HepG2 (cell line): Measurements from ENCODE around the gene POLN. TPM values are rescaled to one million over a fixed set of nuclear protein-coding genes. Genes with fewer than 3 reads are reported as not detected.

ENCODE experiments used
- CC2D1A ChIP-seq: sonication (generic); formaldehyde crosslinking; IDR thresholded peaks from 2 replicates; pipeline ENCODE4 v1.8.1; 2023; ENCODE audit warnings: mild to moderate bottlenecking, missing genetic modification reagents
- CCAR2 ChIP-seq: fragments of 200-400 bp; formaldehyde crosslinking; optimal IDR thresholded peaks from 2 replicates; pipeline ENCODE3; 2018; ENCODE audit warnings: low read depth, mild to moderate bottlenecking, low read length, moderate library complexity
- DPF2 ChIP-seq: sonication (generic); formaldehyde crosslinking; IDR thresholded peaks from 2 replicates; pipeline ENCODE4 v1.4.0; 2020; ENCODE audit warnings: mild to moderate bottlenecking, low read depth, missing genetic modification reagents, borderline replicate concordance
- GPBP1L1 ChIP-seq: sonication (generic); formaldehyde crosslinking; IDR thresholded peaks from 2 replicates; pipeline ENCODE4 v1.5.0; 2020; ENCODE audit warnings: mild to moderate bottlenecking, missing genetic modification reagents
- GZF1 ChIP-seq: sonication (generic); formaldehyde crosslinking; IDR thresholded peaks from 2 replicates; pipeline ENCODE4 v1.5.1; 2020; ENCODE audit warnings: mild to moderate bottlenecking, missing genetic modification reagents
- HINFP ChIP-seq: sonication (generic); formaldehyde crosslinking; IDR thresholded peaks from 2 replicates; pipeline ENCODE4 v1.4.0; 2020; ENCODE audit warnings: low read depth, mild to moderate bottlenecking, missing genetic modification reagents
- IKZF5 ChIP-seq: IDR thresholded peaks from 2 replicates; pipeline ENCODE4 v1.6.1; 2018; ENCODE audit warnings: missing genetic modification reagents, mild to moderate bottlenecking, missing compliant biosample characterization
- KMT2A ChIP-seq: sonication (generic); formaldehyde crosslinking; IDR thresholded peaks from 2 replicates; pipeline ENCODE4 v1.4.0; 2020; ENCODE audit warnings: missing genetic modification reagents
- MIER3 ChIP-seq: IDR thresholded peaks from 2 replicates; pipeline ENCODE4 v1.6.1; 2016; ENCODE audit warnings: missing compliant biosample characterization, borderline replicate concordance
- THAP9 ChIP-seq: sonication (generic); formaldehyde crosslinking; IDR thresholded peaks from 2 replicates; pipeline ENCODE4; 2020; ENCODE audit warnings: missing genetic modification reagents, mild to moderate bottlenecking, borderline replicate concordance
- ZNF101 ChIP-seq: sonication (generic); formaldehyde crosslinking; IDR thresholded peaks from 2 replicates; pipeline ENCODE4 v1.4.0; 2020; ENCODE audit warnings: mild to moderate bottlenecking, low read depth, missing genetic modification reagents, borderline replicate concordance
- ZNF121 ChIP-seq: sonication (generic); formaldehyde crosslinking; IDR thresholded peaks from 2 replicates; pipeline ENCODE4 v1.5.0; 2020; ENCODE audit warnings: mild to moderate bottlenecking, missing genetic modification reagents
- ZNF232 ChIP-seq: sonication (generic); formaldehyde crosslinking; IDR thresholded peaks from 2 replicates; pipeline ENCODE4 v1.4.0; 2020; ENCODE audit warnings: missing genetic modification reagents, borderline replicate concordance
- ZNF280B ChIP-seq: sonication (generic); formaldehyde crosslinking; IDR thresholded peaks from 2 replicates; pipeline ENCODE4 v1.5.0; 2020; ENCODE audit warnings: missing genetic modification reagents, mild to moderate bottlenecking, borderline replicate concordance
- ZNF317 ChIP-seq: sonication (generic); formaldehyde crosslinking; IDR thresholded peaks from 2 replicates; pipeline ENCODE4 v1.5.0; 2020; ENCODE audit warnings: mild to moderate bottlenecking, missing genetic modification reagents
- ZNF660 ChIP-seq: sonication (generic); formaldehyde crosslinking; IDR thresholded peaks from 2 replicates; pipeline ENCODE4 v1.5.1; 2020; ENCODE audit warnings: mild to moderate bottlenecking, low read depth, missing genetic modification reagents, borderline replicate concordance
- ZNF781 ChIP-seq: sonication (generic); formaldehyde crosslinking; IDR thresholded peaks from 2 replicates; pipeline ENCODE4 v1.5.1; 2020; ENCODE audit warnings: borderline replicate concordance, mild to moderate bottlenecking, missing genetic modification reagents; ENCODE audit errors: not compliant biosample characterization
- ZNF788 ChIP-seq: sonication (generic); formaldehyde crosslinking; IDR thresholded peaks from 2 replicates; pipeline ENCODE4 v1.5.0; 2020; ENCODE audit warnings: mild to moderate bottlenecking, missing genetic modification reagents, borderline replicate concordance
- ZSCAN21 ChIP-seq: sonication (generic); formaldehyde crosslinking; IDR thresholded peaks from 2 replicates; pipeline ENCODE4 v1.8.0; 2022; ENCODE audit warnings: mild to moderate bottlenecking, missing genetic modification reagents, moderate library complexity, borderline replicate concordance
- polyA plus RNA-seq, 8 experiments: library from polyadenylated mRNA; depleted of rRNA in 3 of 8; stranded (reverse) in 7 of 8; unstranded in 1 of 8; fragments of >200 nt; fragmentation: Illumina TruSeq in 4 of 8; extraction: Trizol in 4 of 8; gene quantifications; 2 replicates each; pipeline versions ENCODE4 v1.2.1 to v1.2.3, GENCODE V29; 2011 to 2016; ENCODE audit warnings: low read depth in 4 of 8, missing spikeins in 1 of 8, mixed read lengths in 1 of 8; ENCODE audit not compliant: insufficient read depth in 1 of 8
- total RNA-seq, 5 experiments: library from RNA; depleted of rRNA; stranded (reverse); fragments of >200 nt; fragmentation: Illumina TruSeq; extraction: Trizol; gene quantifications; 2 replicates each; pipeline ENCODE4 v1.2.3, GENCODE V29; 2016; ENCODE audit warnings: low read depth in 1 of 5

Gene POLN
- total and polyA plus RNA-seq, 2 of the 13 experiments (the other 11 are each of a cell fraction or from before 2014, with no cell fraction given), result 0.93 to 1.5 TPM

GRCh38 chr4:2262145-2262943 is 20.4 kb upstream of the POLN start (continued):
- 0 out of 2 replicates have a peak, but pooled peaks have one; percentile 27 for TF ChIP-seq ZNF317 (CRISPR knock-in tag)
- TF ChIP-seq ZNF232 (CRISPR knock-in tag), result peak; percentile 32; the same call in 1 of the 2 replicates
- TF ChIP-seq CCAR2, result no peak
- TF ChIP-seq ZNF280B, result no peak; the same call in 1 of the 2 replicates
- no peak for TF ChIP-seq ZNF660 (CRISPR knock-in tag)
- TF ChIP-seq MIER3, result no peak
- TF ChIP-seq HINFP (CRISPR knock-in tag), result no peak
- TF ChIP-seq THAP9 (CRISPR knock-in tag), result no peak; the same call in 1 of the 2 replicates
- TF ChIP-seq ZNF788 (CRISPR knock-in tag), result peak; percentile 10; the same call in 1 of the 2 replicates
- no peak for TF ChIP-seq ZNF121 (CRISPR knock-in tag)
- TF ChIP-seq ZSCAN21 (CRISPR knock-in tag), result peak; percentile 84
- TF ChIP-seq CC2D1A (CRISPR knock-in tag), result no peak
- no peak for TF ChIP-seq GZF1 (CRISPR knock-in tag)
- TF ChIP-seq DPF2, result no peak
- no peak for TF ChIP-seq ZNF781 (CRISPR knock-in tag)
- TF ChIP-seq KMT2A (CRISPR knock-in tag), result no peak
- TF ChIP-seq ZNF101, result 0 out of 2 replicates have a peak, but pooled peaks have one; percentile 41
- no peak; the same call in 1 of the 2 replicates for TF ChIP-seq IKZF5 (CRISPR knock-in tag)
- TF ChIP-seq GPBP1L1 (CRISPR knock-in tag), result no peak
